ENCODE measurements around the gene CRYBB2. TPM values are rescaled to one million over a fixed set of nuclear protein-coding genes. Genes with fewer than 3 reads are reported as not detected.

Gene CRYBB2
- total RNA-seq, 1 experiment from 2014 or later = not detected

DNA sequence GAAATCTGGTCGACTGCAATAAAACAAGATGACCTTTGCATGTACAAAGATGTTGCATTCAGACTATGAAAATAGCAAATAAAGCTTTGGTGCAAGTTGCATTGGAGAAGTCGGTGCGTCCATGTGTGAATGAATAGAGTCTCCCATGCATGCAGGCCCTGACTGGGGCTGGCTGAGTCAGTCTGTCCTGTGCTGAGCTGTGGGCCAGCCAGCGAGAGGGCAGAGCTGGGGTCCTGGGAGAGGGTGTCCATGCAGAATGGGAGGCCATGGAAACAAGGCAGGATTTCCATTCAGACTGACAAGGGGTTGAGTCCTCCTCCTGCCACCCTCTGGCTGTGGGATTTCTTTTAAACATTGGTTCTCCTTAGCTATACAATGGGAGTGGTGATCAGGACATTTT lies 22.1 kb upstream of the CRYBB2 start:
- no peak overlapping the region for H2BK120ac ChIP-seq (ENCODE audit: low read depth, low read length, poor library complexity, severe bottlenecking)
- no peak overlapping the region for H4K8ac ChIP-seq (replicated peaks; ENCODE audit: insufficient read length, low read depth, low read length)
- H4K5ac ChIP-seq (ENCODE audit: insufficient read length, low read depth, low read length) = no peak overlapping the region
- H3K4me1 Mint-ChIP-seq = peaks cover 0 to 2% of the 10 kb centered on the region in 2 experiments; a peak in 1 of 4 replicates
- no peaks in the 10 kb centered on the region for H3K79me2 ChIP-seq (ENCODE audit: insufficient read depth, low read length)
- no peak overlapping the region for H3K4me2 ChIP-seq (ENCODE audit: insufficient read depth, insufficient read length, low read length)
- H3K23me2 ChIP-seq (ENCODE audit: insufficient read length, low read depth, low read length, poor library complexity, severe bottlenecking) = no peaks in the 10 kb centered on the region
- no peak overlapping the region for H2BK15ac ChIP-seq (ENCODE audit: low read depth, low read length)
- no peak overlapping the region for H3K4ac ChIP-seq (ENCODE audit: low read depth, low read length)
- H3K9me3 Mint-ChIP-seq = no peaks in the 10 kb centered on the region
- no peak overlapping the region for H2BK5ac ChIP-seq (ENCODE audit: insufficient read length, low read length)
- no CpG with 5 or more reads among the region's 4 CpGs for WGBS (ENCODE audit: extremely low coverage, insufficient read length, low lambda C conversion rate)
- H4K91ac ChIP-seq (ENCODE audit: insufficient read length, low read depth, low read length) = no peak overlapping the region
- H3K27ac ChIP-seq (ENCODE audit: insufficient read length, low read depth, low read length) = no peak overlapping the region
- H3K27me3 Mint-ChIP-seq (ENCODE audit: low read depth) = no peaks in the 10 kb centered on the region
- no peaks in the 10 kb centered on the region for H4K20me1 ChIP-seq (ENCODE audit: control insufficient read depth, insufficient read depth, insufficient read length)
- H2AK5ac ChIP-seq (ENCODE audit: insufficient read length, low read length) = no peak overlapping the region
- H2AFZ ChIP-seq (ENCODE audit: low read length) = no peak overlapping the region
- no peak overlapping the region for H3K56ac ChIP-seq (ENCODE audit: insufficient read length, low read depth, low read length)
- no peak for DNase-seq
- no peaks in the 10 kb centered on the region for H3K9me3 ChIP-seq (ENCODE audit: control insufficient read depth, low read depth, low read length)
- no peak overlapping the region for H3K23ac ChIP-seq (ENCODE audit: insufficient read length, low read depth, low read length)
- no peak overlapping the region for H3K14ac ChIP-seq (ENCODE audit: insufficient read depth, low read length)
- peaks cover 4 to 16% (median 7%) of the 10 kb centered on the region in 3 experiments; a peak in 3 of 7 replicates for H3K36me3 Mint-ChIP-seq (ENCODE audit: insufficient read depth in 1 of 3, low read depth in 3 of 3)
- H3K18ac ChIP-seq (ENCODE audit: insufficient read length, low read depth, low read length) = no peak overlapping the region
- H3K27ac Mint-ChIP-seq = no peak overlapping the region
- no peaks in the 10 kb centered on the region for H3K79me1 ChIP-seq (ENCODE audit: insufficient read depth, low read depth, low read length, poor library complexity, severe bottlenecking)
- H3T11ph ChIP-seq (ENCODE audit: low read length) = no peak overlapping the region
- H3K9ac ChIP-seq (ENCODE audit: extremely low read depth, insufficient read length, low read length) = no peak overlapping the region
- TF ChIP-seq, protein P1, sequence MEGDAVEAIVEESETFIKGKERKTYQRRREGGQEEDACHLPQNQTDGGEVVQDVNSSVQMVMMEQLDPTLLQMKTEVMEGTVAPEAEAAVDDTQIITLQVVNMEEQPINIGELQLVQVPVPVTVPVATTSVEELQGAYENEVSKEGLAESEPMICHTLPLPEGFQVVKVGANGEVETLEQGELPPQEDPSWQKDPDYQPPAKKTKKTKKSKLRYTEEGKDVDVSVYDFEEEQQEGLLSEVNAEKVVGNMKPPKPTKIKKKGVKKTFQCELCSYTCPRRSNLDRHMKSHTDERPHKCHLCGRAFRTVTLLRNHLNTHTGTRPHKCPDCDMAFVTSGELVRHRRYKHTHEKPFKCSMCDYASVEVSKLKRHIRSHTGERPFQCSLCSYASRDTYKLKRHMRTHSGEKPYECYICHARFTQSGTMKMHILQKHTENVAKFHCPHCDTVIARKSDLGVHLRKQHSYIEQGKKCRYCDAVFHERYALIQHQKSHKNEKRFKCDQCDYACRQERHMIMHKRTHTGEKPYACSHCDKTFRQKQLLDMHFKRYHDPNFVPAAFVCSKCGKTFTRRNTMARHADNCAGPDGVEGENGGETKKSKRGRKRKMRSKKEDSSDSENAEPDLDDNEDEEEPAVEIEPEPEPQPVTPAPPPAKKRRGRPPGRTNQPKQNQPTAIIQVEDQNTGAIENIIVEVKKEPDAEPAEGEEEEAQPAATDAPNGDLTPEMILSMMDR (conservative IDR thresholded peaks at IDR 0.05) = no peak
- H3K27me3 ChIP-seq (ENCODE audit: insufficient read depth, low read length) = no peaks in the 10 kb centered on the region
- no peak overlapping the region for H2BK20ac ChIP-seq (ENCODE audit: low read depth, low read length, poor library complexity, severe bottlenecking)
- no peak overlapping the region for H2BK12ac ChIP-seq (ENCODE audit: insufficient read length, low read depth, low read length)
- no peak overlapping the region for H3K4me3 Mint-ChIP-seq
- H3K4me1 ChIP-seq (ENCODE audit: insufficient read depth, low read length) = no peaks in the 10 kb centered on the region

Measured in H9 (cell line).